ENCODE results near the gene FOLR3. TPM values are rescaled to one million over a fixed set of nuclear protein-coding genes. Genes with fewer than 3 reads are reported as not detected.

The FOLR3 gene
- total and polyA plus RNA-seq, 9 of the 15 experiments (the other 6 are each of a cell fraction or from before 2014, with no cell fraction given) = not detected

DNA sequence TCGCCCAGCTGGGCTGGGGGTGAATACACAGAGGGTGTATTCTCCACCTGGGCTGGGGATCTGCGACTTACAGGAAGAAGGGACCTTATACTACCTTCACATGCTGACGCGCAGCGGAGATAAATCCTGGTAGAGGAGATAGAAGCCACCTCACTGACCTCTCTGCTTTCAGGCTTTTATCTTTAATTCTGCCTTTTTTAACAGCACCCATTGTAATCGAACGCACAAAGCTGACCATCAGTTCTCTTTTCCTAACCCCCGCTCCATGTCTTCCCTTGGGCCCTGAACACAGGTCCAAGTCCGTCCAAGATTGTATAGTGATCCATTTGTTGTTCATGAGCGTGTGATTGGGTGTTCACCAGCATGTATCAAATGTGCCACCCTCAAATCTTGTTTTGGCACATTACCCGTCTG is 31.8 kb upstream of the FOLR3 start (continued):
- TF ChIP-seq GABPA (tag; conservative IDR thresholded peaks at IDR 0.05; ENCODE audit: low read depth) = no peak
- peak; percentile 66; the same call in 1 of the 2 replicates for TF ChIP-seq NFRKB (IDR thresholded peaks at IDR 0.05; ENCODE audit: low read depth)
- no peak for TF ChIP-seq CREBBP (IDR thresholded peaks at IDR 0.05; ENCODE audit: low read depth, low read length)
- TF ChIP-seq SIN3B (IDR thresholded peaks at IDR 0.05; ENCODE audit: low read depth) = no peak
- peak; percentile 9; the same call in 1 of the 2 replicates for TF ChIP-seq HDAC2 (IDR thresholded peaks at IDR 0.05)
- TF ChIP-seq SP2 (IDR thresholded peaks at IDR 0.05; ENCODE audit: extremely low read depth, low read depth, low read length, poor library complexity, severe bottlenecking) = no peak
- 0 out of 2 replicates have a peak, but pooled peaks have one; percentile 35 for TF ChIP-seq PTBP1 (IDR thresholded peaks at IDR 0.05; ENCODE audit: low read depth, low read length)
- TF ChIP-seq RFX1 (IDR thresholded peaks at IDR 0.05) = no peak
- TF ChIP-seq ZNF398 (CRISPR knock-in tag; IDR thresholded peaks at IDR 0.05) = no peak
- TF ChIP-seq, protein P1, sequence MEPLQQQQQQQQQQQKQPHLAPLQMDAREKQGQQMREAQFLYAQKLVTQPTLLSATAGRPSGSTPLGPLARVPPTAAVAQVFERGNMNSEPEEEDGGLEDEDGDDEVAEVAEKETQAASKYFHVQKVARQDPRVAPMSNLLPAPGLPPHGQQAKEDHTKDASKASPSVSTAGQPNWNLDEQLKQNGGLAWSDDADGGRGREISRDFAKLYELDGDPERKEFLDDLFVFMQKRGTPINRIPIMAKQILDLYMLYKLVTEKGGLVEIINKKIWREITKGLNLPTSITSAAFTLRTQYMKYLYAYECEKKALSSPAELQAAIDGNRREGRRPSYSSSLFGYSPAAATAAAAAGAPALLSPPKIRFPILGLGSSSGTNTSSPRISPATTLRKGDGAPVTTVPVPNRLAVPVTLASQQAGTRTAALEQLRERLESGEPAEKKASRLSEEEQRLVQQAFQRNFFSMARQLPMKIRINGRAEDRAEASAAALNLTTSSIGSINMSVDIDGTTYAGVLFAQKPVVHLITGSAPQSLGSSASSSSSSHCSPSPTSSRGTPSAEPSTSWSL (CRISPR knock-in tag; IDR thresholded peaks at IDR 0.05; ENCODE audit: borderline replicate concordance) = no peak
- TF ChIP-seq E2F4 (CRISPR knock-in tag; IDR thresholded peaks at IDR 0.05; ENCODE audit: low read depth) = no peak
- TF ChIP-seq DMBX1 (CRISPR knock-in tag; IDR thresholded peaks at IDR 0.05; ENCODE audit: borderline replicate concordance) = 0 out of 2 replicates have a peak, but pooled peaks have one; percentile 2
- TF ChIP-seq, protein P2, sequence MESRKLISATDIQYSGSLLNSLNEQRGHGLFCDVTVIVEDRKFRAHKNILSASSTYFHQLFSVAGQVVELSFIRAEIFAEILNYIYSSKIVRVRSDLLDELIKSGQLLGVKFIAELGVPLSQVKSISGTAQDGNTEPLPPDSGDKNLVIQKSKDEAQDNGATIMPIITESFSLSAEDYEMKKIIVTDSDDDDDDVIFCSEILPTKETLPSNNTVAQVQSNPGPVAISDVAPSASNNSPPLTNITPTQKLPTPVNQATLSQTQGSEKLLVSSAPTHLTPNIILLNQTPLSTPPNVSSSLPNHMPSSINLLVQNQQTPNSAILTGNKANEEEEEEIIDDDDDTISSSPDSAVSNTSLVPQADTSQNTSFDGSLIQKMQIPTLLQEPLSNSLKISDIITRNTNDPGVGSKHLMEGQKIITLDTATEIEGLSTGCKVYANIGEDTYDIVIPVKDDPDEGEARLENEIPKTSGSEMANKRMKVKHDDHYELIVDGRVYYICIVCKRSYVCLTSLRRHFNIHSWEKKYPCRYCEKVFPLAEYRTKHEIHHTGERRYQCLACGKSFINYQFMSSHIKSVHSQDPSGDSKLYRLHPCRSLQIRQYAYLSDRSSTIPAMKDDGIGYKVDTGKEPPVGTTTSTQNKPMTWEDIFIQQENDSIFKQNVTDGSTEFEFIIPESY (CRISPR knock-in tag; IDR thresholded peaks at IDR 0.05) = no peak
- TF ChIP-seq ZKSCAN8 (CRISPR knock-in tag; IDR thresholded peaks at IDR 0.05) = peak; percentile 57; the same call in 1 of the 2 replicates
- no peak for TF ChIP-seq DDX20 (tag; IDR thresholded peaks at IDR 0.05; ENCODE audit: low read depth)
- no peak for TF ChIP-seq COPS2 (conservative IDR thresholded peaks at IDR 0.05)
- no peak for TF ChIP-seq RNF219 (CRISPR knock-in tag; IDR thresholded peaks at IDR 0.05)
- TF ChIP-seq TAL1 (IDR thresholded peaks at IDR 0.05) = no peak
- no peak for TF ChIP-seq SMARCB1 (IDR thresholded peaks at IDR 0.05; ENCODE audit: insufficient read length, low read depth)
